H1 (cell line): Measurements from ENCODE around the gene SLC6A3. TPM values are rescaled to one million over a fixed set of nuclear protein-coding genes. Genes with fewer than 3 reads are reported as not detected.

Source experiments
- CTCF ChIA-PET: fragments of 300-600 bp; sonication (Branson Sonifier 250); formaldehyde crosslinking; loops from one replicate; lab custom pipeline; 2021; ENCODE audit not compliant: partially characterized antibody; lab: Charles Lee
- POLR2A ChIA-PET: fragments of 300-600 bp; sonication (Branson Sonifier 250); formaldehyde crosslinking; loops from one replicate; lab custom pipeline; 2021; ENCODE audit warnings: inconsistent platforms; ENCODE audit not compliant: partially characterized antibody; lab: Charles Lee
- DNase-seq, 2 experiments: peaks; one replicate each; pipeline versions ENCODE4 v3.0.0 to v3.0.0-alpha.2; 2010 to 2022; ENCODE audit warnings: low spot score in 2 of 2, low read depth in 1 of 2, mixed read lengths in 1 of 2
- FAIRE-seq: peaks from 2 replicates; lab custom pipeline; 2011; peaks lifted over from hg19 to GRCh38; lab: Jason Lieb, UNC
- H2AFZ ChIP-seq: 2 replicates; pipeline ENCODE4 v1.8.1; 2012; ENCODE audit warnings: low read length, inconsistent platforms
- H2AK5ac ChIP-seq: 2 replicates; pipeline ENCODE4 v1.6.1; 2013; ENCODE audit warnings: low read depth, low read length
- H2BK120ac ChIP-seq: replicated peaks from 2 replicates; pipeline ENCODE3; 2013; ENCODE audit warnings: low read depth, low read length, inconsistent platforms
- H2BK12ac ChIP-seq: 2 replicates; pipeline ENCODE4 v1.6.1; 2013; ENCODE audit warnings: low read depth, low read length
- H2BK15ac ChIP-seq: 2 replicates; pipeline ENCODE4 v1.6.1; 2013; ENCODE audit warnings: low read length
- H2BK20ac ChIP-seq: 2 replicates; pipeline ENCODE4 v1.6.1; 2013; ENCODE audit warnings: low read length
- H2BK5ac ChIP-seq: 2 replicates; pipeline ENCODE4 v1.6.1; 2013; ENCODE audit warnings: low read depth, low read length
- H3K14ac ChIP-seq: 2 replicates; pipeline ENCODE4 v1.6.1; 2013; ENCODE audit warnings: inconsistent platforms; ENCODE audit not compliant: insufficient read length
- H3K18ac ChIP-seq: 2 replicates; pipeline ENCODE4 v1.6.1; 2013; ENCODE audit warnings: low read length; ENCODE audit errors: extremely low read depth
- H3K23ac ChIP-seq: 2 replicates; pipeline ENCODE4 v1.6.1; 2013; ENCODE audit warnings: inconsistent platforms; ENCODE audit not compliant: insufficient read length
- H3K23me2 ChIP-seq: 2 replicates; pipeline ENCODE4 v1.6.1; 2013; ENCODE audit warnings: low read depth, low read length
- H3K27ac ChIP-seq: 2 replicates; pipeline ENCODE4 v1.6.1; 2011; ENCODE audit warnings: low read depth, low read length, inconsistent platforms
- H3K27me3 ChIP-seq, 4 experiments: replicated peaks in 1 of 4; 1 replicate in 1 of 4; 2 replicates in 3 of 4; pipeline versions ENCODE4 v1.6.1 to v1.8.1; 2011 to 2013; ENCODE audit warnings: low read length in 3 of 4, mild to moderate bottlenecking in 3 of 4, inconsistent platforms in 2 of 4, mixed read lengths in 2 of 4, moderate library complexity in 1 of 4; ENCODE audit not compliant: control insufficient read depth in 3 of 4, insufficient read depth in 3 of 4; ENCODE audit errors: extremely low read depth in 1 of 4
- H3K36me3 ChIP-seq, 4 experiments: 2 replicates each; pipeline versions ENCODE4 v1.6.1 to v1.8.1; 2011 to 2013; ENCODE audit warnings: mild to moderate bottlenecking in 4 of 4, low read length in 3 of 4, moderate library complexity in 2 of 4, control low read depth in 1 of 4, inconsistent platforms in 1 of 4; ENCODE audit not compliant: insufficient read depth in 4 of 4, control insufficient read depth in 2 of 4
- H3K4ac ChIP-seq: replicated peaks from 2 replicates; pipeline ENCODE3; 2013; ENCODE audit warnings: low read length, low read depth, mixed read lengths, inconsistent platforms; ENCODE audit not compliant: insufficient read length
- H3K4me1 ChIP-seq, 4 experiments: replicated peaks in 1 of 4; 1 replicate in 1 of 4; 2 replicates in 3 of 4; pipeline versions ENCODE4 v1.6.1 to v1.8.1; 2011 to 2013; ENCODE audit warnings: low read length in 3 of 4, inconsistent platforms in 2 of 4, mixed read lengths in 1 of 4; ENCODE audit not compliant: insufficient read depth in 4 of 4, control insufficient read depth in 3 of 4
- H3K4me2 ChIP-seq, 2 experiments: 2 replicates each; pipeline versions ENCODE4 v1.6.1 to v1.8.1; 2011 to 2013; ENCODE audit warnings: low read depth in 2 of 2, low read length in 2 of 2, control low read depth in 1 of 2, inconsistent platforms in 1 of 2, mild to moderate bottlenecking in 1 of 2; ENCODE audit not compliant: insufficient read depth in 1 of 2
- H3K4me3 ChIP-seq, 4 experiments: fragments of 200-600, 300-600 bp in 1 of 4; sonication (generic), shearing (Covaris generic), sonication (Bioruptor Twin) in 1 of 4; 2 replicates each; pipeline versions ENCODE4 v1.5.1 to v1.8.1; 2011 to 2016; ENCODE audit warnings: low read length in 4 of 4, low read depth in 3 of 4, control low read depth in 2 of 4, inconsistent platforms in 2 of 4, mild to moderate bottlenecking in 2 of 4, mixed read lengths in 1 of 4, moderate library complexity in 1 of 4; ENCODE audit not compliant: insufficient read depth in 2 of 4; ENCODE audit errors: extremely low read depth in 1 of 4
- H3K56ac ChIP-seq: replicated peaks from 2 replicates; pipeline ENCODE3; 2013; ENCODE audit warnings: low read depth, mild to moderate bottlenecking, mixed read lengths, low read length, inconsistent platforms; ENCODE audit not compliant: insufficient read length
- H3K79me1 ChIP-seq: 2 replicates; pipeline ENCODE4 v1.6.1; 2013; ENCODE audit warnings: low read depth, low read length, control low read depth
- H3K79me2 ChIP-seq, 2 experiments: 2 replicates each; pipeline versions ENCODE4 v1.6.1 to v1.8.1; 2012 to 2013; ENCODE audit warnings: low read length in 2 of 2, mild to moderate bottlenecking in 2 of 2, inconsistent platforms in 1 of 2; ENCODE audit not compliant: insufficient read depth in 2 of 2, control insufficient read depth in 1 of 2
- H3K9ac ChIP-seq, 4 experiments: replicated peaks in 1 of 4; 1 replicate in 1 of 4; 2 replicates in 3 of 4; pipeline versions ENCODE4 v1.6.1 to v1.8.1; 2011 to 2013; ENCODE audit warnings: low read depth in 3 of 4, low read length in 3 of 4, control low read depth in 2 of 4, mild to moderate bottlenecking in 2 of 4, moderate library complexity in 2 of 4, inconsistent platforms in 1 of 4; ENCODE audit errors: extremely low read depth in 1 of 4
- H3K9me3 ChIP-seq, 2 experiments: 2 replicates each; pipeline versions ENCODE4 v1.6.1 to v1.8.1; 2012 to 2013; ENCODE audit warnings: mild to moderate bottlenecking in 2 of 2, moderate library complexity in 2 of 2, control low read depth in 1 of 2, inconsistent platforms in 1 of 2, low read depth in 1 of 2, low read length in 1 of 2, mixed read lengths in 1 of 2; ENCODE audit not compliant: insufficient read depth in 2 of 2
- H4K20me1 ChIP-seq, 2 experiments: replicated peaks in 1 of 2; 2 replicates each; pipeline versions ENCODE3 to v1.8.1; 2011 to 2013; ENCODE audit warnings: inconsistent platforms in 2 of 2, low read length in 2 of 2, mild to moderate bottlenecking in 1 of 2; ENCODE audit not compliant: insufficient read depth in 2 of 2, control insufficient read depth in 1 of 2
- H4K5ac ChIP-seq: 2 replicates; pipeline ENCODE4 v1.6.1; 2013; ENCODE audit warnings: low read length, low read depth, mixed read lengths, inconsistent platforms; ENCODE audit not compliant: insufficient read length
- H4K8ac ChIP-seq: 2 replicates; pipeline ENCODE4 v1.8.0; 2013; ENCODE audit warnings: mild to moderate bottlenecking, moderate library complexity, low read length, inconsistent platforms; ENCODE audit not compliant: insufficient read depth; ENCODE audit errors: extremely low read depth
- H4K91ac ChIP-seq: replicated peaks from 2 replicates; pipeline ENCODE3; 2013; ENCODE audit warnings: low read length, mixed read lengths, inconsistent platforms; ENCODE audit not compliant: insufficient read length
- BACH1 ChIP-seq: IDR thresholded peaks from 2 replicates; pipeline ENCODE4 v1.6.1; 2012; ENCODE audit warnings: low read length, improper control_type of control experiment
- CBX5 ChIP-seq: fragments of 300-800, 300-1000 bp; sonication (generic); IDR thresholded peaks from 2 replicates; pipeline ENCODE4 v1.7.1; 2016; ENCODE audit warnings: antibody characterized with exemption, low read length, low read depth
- CBX8 ChIP-seq: fragments of 300-800, 300-1000 bp; sonication (generic); IDR thresholded peaks from 2 replicates; pipeline ENCODE4 v1.7.1; 2016; ENCODE audit warnings: low read depth, low read length, borderline replicate concordance
- EP300 ChIP-seq, 2 experiments: IDR thresholded peaks; 1 replicate in 1 of 2; 2 replicates in 1 of 2; pipeline ENCODE4 v1.6.1; 2011 to 2012; ENCODE audit warnings: low read depth in 2 of 2, low read length in 2 of 2, mild to moderate bottlenecking in 2 of 2, borderline replicate concordance in 1 of 2, inconsistent platforms in 1 of 2, moderate library complexity in 1 of 2
- EZH2 ChIP-seq: fragments of 200-600 bp; sonication (generic); IDR thresholded peaks from 2 replicates; pipeline ENCODE4 v1.7.1; 2012; ENCODE audit warnings: low read depth, mild to moderate bottlenecking, moderate library complexity, low read length, inconsistent platforms; ENCODE audit not compliant: severe bottlenecking
- GTF2F1 ChIP-seq: IDR thresholded peaks from 2 replicates; pipeline ENCODE4 v1.6.1; 2012; ENCODE audit warnings: low read depth, low read length, improper control_type of control experiment, borderline replicate concordance
- HDAC2 ChIP-seq, 2 experiments: fragments of 300-600 bp in 1 of 2; sonication (generic) in 1 of 2; IDR thresholded peaks; 2 replicates each; pipeline ENCODE4 v1.6.1; 2011 to 2012; ENCODE audit warnings: low read depth in 2 of 2, low read length in 2 of 2, mild to moderate bottlenecking in 2 of 2, moderate library complexity in 2 of 2, borderline replicate concordance in 1 of 2, inconsistent platforms in 1 of 2
- HDAC6 ChIP-seq: IDR thresholded peaks from one replicate; pipeline ENCODE4 v1.7.1; 2012; ENCODE audit warnings: low read depth, mild to moderate bottlenecking, inconsistent platforms, low read length, moderate library complexity
- MAX ChIP-seq: IDR thresholded peaks from 2 replicates; pipeline ENCODE4 v1.6.1; 2012; ENCODE audit warnings: inconsistent platforms
- RFX5 ChIP-seq: IDR thresholded peaks from 2 replicates; pipeline ENCODE4 v1.6.1; 2011; ENCODE audit warnings: low read depth, low read length, improper control_type of control experiment, borderline replicate concordance
- RXRA ChIP-seq: IDR thresholded peaks from 2 replicates; pipeline ENCODE4 v1.6.1; 2011; ENCODE audit warnings: low read depth, mild to moderate bottlenecking, low read length, moderate library complexity; ENCODE audit not compliant: insufficient read depth
- SIRT6 ChIP-seq: IDR thresholded peaks from one replicate; pipeline ENCODE4 v1.7.1; 2012; ENCODE audit warnings: low read length, inconsistent platforms
- SUZ12 ChIP-seq: fragments of 200-600 bp; sonication (generic); IDR thresholded peaks from 2 replicates; pipeline ENCODE4 v1.6.1; 2012; ENCODE audit warnings: mild to moderate bottlenecking, inconsistent platforms, low read length, moderate library complexity, mixed read lengths
- TBP ChIP-seq: IDR thresholded peaks from 2 replicates; pipeline ENCODE4 v1.6.1; 2011; ENCODE audit warnings: low read depth, low read length, improper control_type of control experiment
- WGBS, 2 experiments: shearing (Covaris generic) in 1 of 2; methylation state at CpG; one replicate each; pipeline versions ENCODE4 v1.1.6 to v1.1.7; 2013 to 2015; ENCODE audit warnings: low lambda C conversion rate in 2 of 2, mixed read lengths in 2 of 2, inconsistent platforms in 1 of 2, low coverage in 1 of 2, missing lambda C conversion rate in 1 of 2; ENCODE audit not compliant: insufficient replicate concordance in 2 of 2, insufficient coverage in 1 of 2, insufficient read length in 1 of 2; ENCODE audit errors: extremely low coverage in 1 of 2, missing lambda C conversion rate in 1 of 2; 5-methylcytosine and 5-hydroxymethylcytosine counted together
- polyA plus RNA-seq, 7 experiments: library from polyadenylated mRNA; depleted of rRNA in 3 of 7; stranded (reverse) in 5 of 7; unstranded in 2 of 7; fragments of >200 nt in 5 of 7; fragments of 200-250 nt in 2 of 7; gene quantifications; 1 replicate in 5 of 7; 2 replicates in 1 of 7; 4 replicates in 1 of 7; pipeline versions ENCODE4 v1.2.1 to v1.2.3, GENCODE V29; 2011 to 2013; ENCODE audit warnings: missing spikeins in 2 of 7, mixed read lengths in 2 of 7
- total RNA-seq: library from RNA; stranded (reverse); fragmentation: NEBNext Ultra II Directional; extraction: Animal tissue kit (Norgen Biotek cat#: 25700); gene quantifications from 2 replicates; pipeline ENCODE4 v1.2.1, GENCODE V29; 2021

SLC6A3 gene
- total and polyA plus RNA-seq, 2 of the 8 experiments (the other 6 are each of a cell fraction or from before 2014, with no cell fraction given) = 0.48 to 0.91 TPM

GRCh38 chr5:1429066-1429465 lies 16.2 kb downstream of the SLC6A3 start:
- no peak overlapping the region for H2BK12ac ChIP-seq
- no peak overlapping the region for H2BK20ac ChIP-seq
- H2BK5ac ChIP-seq = no peak overlapping the region
- H3K4me3 ChIP-seq = no peak overlapping the region
- H3K18ac ChIP-seq = no peak overlapping the region
- H3K23ac ChIP-seq = no peak overlapping the region
- no peak overlapping the region for H2AFZ ChIP-seq
- H3K36me3 ChIP-seq = no peaks in the 10 kb centered on the region
- H3K27ac ChIP-seq = no peak overlapping the region
- H3K14ac ChIP-seq = no peak overlapping the region
- H3K56ac ChIP-seq = no peak overlapping the region
- CTCF ChIA-PET = interaction anchor here (1.5 kb wide), 1 partner anchor 21 kb away, joined by 4 read pairs; no protein-coding TSS in a partner anchor
- WGBS, 2 experiments = 90% methylated on average over 7 of the region's 7 CpGs; no CpG with 5 or more reads in 1 of the 2 experiments
- DNase-seq = no peak
- no peaks in the 10 kb centered on the region for H3K79me1 ChIP-seq
- peaks cover 33 to 53% of the 10 kb centered on the region in 2 experiments for H3K9me3 ChIP-seq
- no peak overlapping the region for H2BK15ac ChIP-seq
- H4K91ac ChIP-seq = no peak overlapping the region
- H4K20me1 ChIP-seq = no peaks in the 10 kb centered on the region
- H3K9ac ChIP-seq = no peak overlapping the region
- peaks cover 3% of the 10 kb centered on the region; the same call in 1 of the 2 replicates for H3K23me2 ChIP-seq
- POLR2A ChIA-PET = no interaction called here
- H4K5ac ChIP-seq = no peak overlapping the region
- H3K79me2 ChIP-seq = no peaks in the 10 kb centered on the region
- no peak overlapping the region for H3K4ac ChIP-seq
- H2BK120ac ChIP-seq = no peak overlapping the region
- H3K27me3 ChIP-seq = peaks cover 0 to 2% (median 0%) of the 10 kb centered on the region in 4 experiments; a peak in 1 of 7 replicates
- H2AK5ac ChIP-seq = no peak overlapping the region
- H3K4me1 ChIP-seq = no peaks in the 10 kb centered on the region
- H4K8ac ChIP-seq = no peak overlapping the region
- FAIRE-seq = no peak
- no peak overlapping the region for H3K4me2 ChIP-seq
- TF ChIP-seq EZH2 = no peak
- no peak for TF ChIP-seq EP300 (IDR thresholded peaks at IDR 0.05; ENCODE audit: borderline replicate concordance in 1 of 2, low read depth in 2 of 2, low read length in 2 of 2)
- no peak for TF ChIP-seq TBP
- no peak for TF ChIP-seq RXRA
- TF ChIP-seq CBX8 = no peak
- no peak for TF ChIP-seq SUZ12
- no peak for TF ChIP-seq HDAC2 (IDR thresholded peaks at IDR 0.05; ENCODE audit: borderline replicate concordance in 1 of 2, low read depth in 2 of 2, low read length in 2 of 2)
- no peak for TF ChIP-seq RFX5
- no peak for TF ChIP-seq SIRT6
- TF ChIP-seq CBX5 = no peak
- TF ChIP-seq BACH1 = no peak
- no peak for TF ChIP-seq GTF2F1
- no peak for TF ChIP-seq MAX
- TF ChIP-seq HDAC6 = no peak
